ENCODE data around the gene CRAT. TPM values are rescaled to one million over a fixed set of nuclear protein-coding genes. Genes with fewer than 3 reads are reported as not detected.
"Not testable (repeated sequence)": the region's sequence is repeated elsewhere in the genome, so short reads cannot be mapped to it uniquely, and the experiment has no call there.

Gene CRAT
- total RNA-seq, 1 experiment from 2014 or later: 20.3 TPM

DNA sequence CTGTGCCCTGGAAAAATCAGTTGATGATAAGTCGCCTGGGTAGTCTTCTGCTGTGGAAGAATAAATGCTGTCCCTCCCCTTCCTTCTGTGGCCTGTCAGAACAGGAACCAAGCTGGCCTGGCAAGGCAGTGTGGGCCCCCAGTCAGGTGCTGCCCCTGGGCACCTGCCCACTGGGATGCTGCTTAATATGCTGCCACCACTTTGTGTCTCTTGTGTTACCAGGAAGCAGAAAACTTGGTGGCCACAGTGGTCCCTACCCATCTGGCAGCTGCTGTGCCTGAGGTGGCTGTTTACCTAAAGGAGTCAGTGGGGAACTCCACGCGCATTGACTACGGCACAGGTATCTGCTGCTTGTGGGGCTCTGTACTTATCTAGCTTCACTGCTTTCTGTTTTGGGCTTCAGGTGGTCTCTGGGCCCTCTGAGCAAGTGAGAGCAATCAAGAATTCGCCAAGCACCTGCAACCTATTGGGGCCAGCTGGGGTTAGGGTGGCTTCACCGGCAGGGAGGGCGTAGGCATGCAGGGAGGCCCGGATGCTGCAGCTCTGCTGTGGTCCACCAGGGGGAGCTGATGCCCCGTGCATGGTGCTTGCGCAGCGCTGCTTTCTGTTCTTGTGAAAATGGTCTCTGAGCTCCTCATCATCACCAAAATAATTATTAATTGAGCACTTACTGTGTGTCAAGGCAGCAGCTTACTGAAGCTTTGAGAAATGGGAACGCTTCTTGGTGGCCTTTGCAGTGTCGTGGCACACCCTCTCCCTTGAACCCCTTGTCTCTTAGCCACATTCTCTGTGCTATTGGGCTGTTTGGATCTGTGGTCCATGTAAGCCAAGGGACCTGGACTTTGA, 20.9 kb upstream of the CRAT start:
- H3K27me3 ChIP-seq (replicated peaks): no peaks in the 10 kb centered on the region
- no peak overlapping the region for H3K27ac ChIP-seq
- no peaks in the 10 kb centered on the region for H3K9me3 ChIP-seq (replicated peaks)
- H3K36me3 ChIP-seq: peaks cover 56% of the 10 kb centered on the region
- H3K4me3 ChIP-seq: no peak overlapping the region
- peak; percentile 54 to 65 for DNase-seq (ENCODE audit: low read depth in 1 of 2, low spot score in 2 of 2)
- 0 out of 2 replicates have a peak, but pooled peaks cover 4% of the 10 kb centered on the region for H3K4me1 ChIP-seq (replicated peaks)

GRCh38 chr9:129130791-129131190, 20.2 kb upstream of the CRAT start:
- H3K4me1 ChIP-seq (replicated peaks): peaks cover 5% of the 10 kb centered on the region
- no peak overlapping the region for H3K4me3 ChIP-seq
- DNase-seq (ENCODE audit: low read depth in 1 of 2, low spot score in 2 of 2): no peak
- no peaks in the 10 kb centered on the region for H3K27me3 ChIP-seq (replicated peaks)
- no peaks in the 10 kb centered on the region for H3K9me3 ChIP-seq (replicated peaks)
- H3K27ac ChIP-seq: no peak overlapping the region
- peaks cover 51% of the 10 kb centered on the region for H3K36me3 ChIP-seq

DNA sequence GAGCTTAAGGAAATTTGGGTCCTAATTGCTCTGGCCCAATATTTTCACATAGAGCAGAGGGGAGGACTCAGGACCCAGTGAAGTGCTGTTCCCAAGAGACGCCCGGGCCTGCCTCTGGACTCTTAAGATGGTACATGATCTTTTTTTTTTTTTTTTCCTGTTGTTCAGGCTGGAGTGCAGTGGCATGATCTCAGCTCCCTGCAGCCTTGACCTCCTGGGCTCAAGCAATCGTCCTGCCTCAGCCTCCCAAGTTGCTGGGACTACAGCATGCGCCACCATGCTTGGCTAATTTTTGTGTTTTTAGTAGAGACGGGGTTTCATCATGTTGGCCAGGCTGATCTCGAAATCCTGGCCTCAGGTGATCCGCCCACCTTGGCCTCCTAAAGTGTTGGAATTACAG, 19.7 kb upstream of the CRAT start:
- H3K27me3 ChIP-seq (replicated peaks); H3K4me3 ChIP-seq; H3K27ac ChIP-seq; H3K9me3 ChIP-seq (replicated peaks); DNase-seq (ENCODE audit: low read depth in 1 of 2, low spot score in 2 of 2): not testable (repeated sequence)
- peaks cover 10% of the 10 kb centered on the region for H3K4me1 ChIP-seq (replicated peaks)
- peaks cover 47% of the 10 kb centered on the region for H3K36me3 ChIP-seq

GRCh38 chr9:129128689-129129088, 18.1 kb upstream of the CRAT start:
- Histone ChIP-seq H3K27me3 (replicated peaks) (no peaks in the 10 kb centered on the region), H3K36me3 (peaks cover 49% of the 10 kb centered on the region), H3K4me3 (no peak overlapping the region), H3K4me1 (replicated peaks) (peaks cover 15% of the 10 kb centered on the region), H3K9me3 (replicated peaks) (no peaks in the 10 kb centered on the region), H3K27ac (no peak overlapping the region)
- no peak for DNase-seq (ENCODE audit: low read depth in 1 of 2, low spot score in 2 of 2)

GRCh38 chr9:129126749-129127618, 16.4 kb upstream of the CRAT start:
- Histone ChIP-seq H3K4me3 (no peak overlapping the region), H3K4me1 (replicated peaks) (peaks cover 15% of the 10 kb centered on the region), H3K27me3 (replicated peaks) (no peaks in the 10 kb centered on the region), H3K27ac (no peak overlapping the region), H3K36me3 (peaks cover 48% of the 10 kb centered on the region), H3K9me3 (replicated peaks) (no peaks in the 10 kb centered on the region)
- no peak for DNase-seq (ENCODE audit: low read depth in 1 of 2, low spot score in 2 of 2)

DNA sequence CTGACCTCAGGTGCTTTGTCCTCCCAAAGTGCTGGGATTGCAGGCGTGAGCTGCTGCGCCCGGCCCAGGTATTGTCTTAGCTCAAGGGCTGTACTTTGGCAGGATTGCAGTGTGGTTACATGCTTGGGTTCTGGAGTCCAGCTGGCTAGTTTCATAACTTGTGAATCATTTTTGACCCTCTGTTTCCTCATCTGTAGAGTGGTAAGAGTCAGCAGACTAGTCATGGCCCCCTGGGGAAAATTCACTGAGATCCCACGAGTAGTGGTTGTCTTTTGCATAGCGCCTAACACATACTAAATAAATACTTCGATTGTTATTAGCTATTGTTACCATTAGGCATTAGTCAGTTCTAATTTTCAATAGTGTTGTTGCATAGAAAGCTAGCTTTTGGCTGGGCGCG, 14.9 kb upstream of the CRAT start:
- Histone ChIP-seq H3K9me3 (replicated peaks) (no peaks in the 10 kb centered on the region), H3K27me3 (replicated peaks) (no peaks in the 10 kb centered on the region), H3K4me1 (replicated peaks) (peaks cover 11% of the 10 kb centered on the region), H3K4me3 (no peak overlapping the region), H3K36me3 (peaks cover 44% of the 10 kb centered on the region), H3K27ac (no peak overlapping the region; the same call in 1 of the 2 replicates)
- DNase-seq (ENCODE audit: low read depth in 1 of 2, low spot score in 2 of 2): peak in 1 of 2 experiments; percentile 31

- peaks cover 11% of the 10 kb centered on the region for H3K4me1 ChIP-seq (replicated peaks)
- no peaks in the 10 kb centered on the region for H3K9me3 ChIP-seq (replicated peaks)
- H3K36me3 ChIP-seq: peaks cover 43% of the 10 kb centered on the region
- DNase-seq (ENCODE audit: low read depth in 1 of 2, low spot score in 2 of 2): no peak
- no peak overlapping the region for H3K4me3 ChIP-seq
- no peaks in the 10 kb centered on the region for H3K27me3 ChIP-seq (replicated peaks)
- no peak overlapping the region for H3K27ac ChIP-seq
These were observed 14.0 kb upstream of the CRAT start for GRCh38 chr9:129124506-129125069.

DNA sequence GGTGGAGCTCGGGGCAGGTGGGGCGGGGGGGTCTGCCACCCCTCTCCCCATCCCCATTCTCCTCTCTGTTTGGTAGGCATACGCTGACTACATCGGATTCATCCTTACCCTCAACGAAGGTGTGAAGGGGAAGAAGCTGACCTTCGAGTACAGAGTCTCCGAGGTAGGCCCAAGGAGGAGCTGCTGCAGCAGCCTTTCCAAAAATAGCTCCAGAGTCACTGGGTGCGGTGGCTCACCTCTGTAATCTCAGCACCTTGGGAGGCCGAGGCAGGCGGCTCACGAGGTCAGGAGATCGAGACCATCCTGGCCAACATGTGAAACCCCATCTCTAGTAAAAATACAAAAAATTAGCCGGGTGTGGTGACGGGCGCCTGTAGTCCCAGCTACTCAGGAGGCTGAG, 12.4 kb upstream of the CRAT start:
- H3K4me3 ChIP-seq; H3K9me3 ChIP-seq (replicated peaks); H3K27me3 ChIP-seq (replicated peaks); H3K27ac ChIP-seq; DNase-seq (ENCODE audit: low read depth in 1 of 2, low spot score in 2 of 2): not testable (repeated sequence)
- Histone ChIP-seq H3K4me1 (replicated peaks) (peaks cover 22% of the 10 kb centered on the region), H3K36me3 (peaks cover 43% of the 10 kb centered on the region)

DNA sequence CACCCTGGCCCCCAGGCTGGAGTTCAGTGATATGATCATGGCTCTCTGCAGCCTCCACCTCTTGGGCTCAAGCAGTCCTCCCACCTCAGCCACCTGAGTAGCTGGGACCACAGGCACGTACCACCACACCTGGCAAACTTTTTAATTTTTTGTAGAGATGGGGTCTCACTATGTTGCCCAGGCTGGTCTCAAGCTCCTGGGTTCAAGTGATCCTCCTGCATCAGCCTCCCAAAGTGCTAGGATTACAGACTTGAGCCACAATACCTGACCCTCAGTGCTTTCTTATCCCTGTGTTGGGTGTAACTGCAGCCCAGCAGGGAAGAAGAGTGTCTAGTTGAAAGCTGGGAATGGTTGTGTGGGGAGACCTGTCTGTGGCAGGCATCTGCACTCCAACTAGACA, 11.5 kb upstream of the CRAT start:
- Histone ChIP-seq H3K27ac (no peak overlapping the region), H3K9me3 (replicated peaks) (no peaks in the 10 kb centered on the region), H3K27me3 (replicated peaks) (no peaks in the 10 kb centered on the region), H3K4me1 (replicated peaks) (peaks cover 22% of the 10 kb centered on the region), H3K36me3 (peaks cover 34% of the 10 kb centered on the region), H3K4me3 (no peak overlapping the region)
- DNase-seq (ENCODE audit: low read depth in 1 of 2, low spot score in 2 of 2): no peak

DNA sequence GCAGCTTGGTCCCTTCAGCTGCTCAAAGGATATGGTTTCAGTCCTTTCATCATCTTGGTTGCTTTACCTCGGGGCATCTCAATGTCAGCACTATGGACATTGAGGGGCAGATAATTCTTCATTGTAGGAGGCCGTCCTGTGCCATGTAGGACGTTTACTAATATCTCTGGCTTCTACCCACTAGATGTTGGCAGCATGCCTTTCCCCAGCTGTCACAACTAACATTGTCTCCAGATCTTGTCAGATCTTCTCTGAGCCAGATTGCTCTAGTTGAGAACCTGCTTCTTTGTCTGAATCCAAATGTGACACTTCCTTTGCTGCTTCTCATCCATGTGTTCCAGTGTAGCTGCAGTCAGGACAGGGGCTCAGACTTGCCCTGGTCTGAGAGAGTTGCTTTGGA, 10.9 kb upstream of the CRAT start:
- Histone ChIP-seq H3K4me3 (no peak overlapping the region), H3K27me3 (replicated peaks) (no peaks in the 10 kb centered on the region), H3K9me3 (replicated peaks) (no peaks in the 10 kb centered on the region), H3K27ac (no peak overlapping the region), H3K36me3 (peaks cover 34% of the 10 kb centered on the region), H3K4me1 (replicated peaks) (peaks cover 22% of the 10 kb centered on the region)
- DNase-seq (ENCODE audit: low read depth in 1 of 2, low spot score in 2 of 2): no peak

DNA sequence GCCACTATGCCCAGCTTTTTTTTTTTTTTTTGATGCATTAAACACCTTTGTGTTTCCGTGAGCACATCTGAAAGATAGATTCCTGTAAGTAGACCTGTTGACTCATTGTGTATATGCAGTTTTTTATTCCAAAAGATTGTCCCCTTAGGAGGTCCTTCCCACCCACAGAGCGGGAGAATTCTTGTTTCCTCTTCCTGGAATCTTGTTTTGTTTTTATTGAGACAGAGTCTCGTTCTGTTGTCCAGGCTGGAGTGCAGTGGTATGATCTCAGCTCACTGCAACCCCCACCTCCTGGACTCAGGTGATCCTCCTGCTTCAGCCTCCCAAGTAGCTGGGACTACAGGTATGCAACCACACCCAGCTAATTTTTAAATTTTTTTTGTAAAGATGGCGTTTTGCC, 8.2 kb upstream of the CRAT start:
- H3K27me3 ChIP-seq (replicated peaks): no peaks in the 10 kb centered on the region
- H3K4me3 ChIP-seq: no peak overlapping the region
- no peaks in the 10 kb centered on the region for H3K9me3 ChIP-seq (replicated peaks)
- DNase-seq (ENCODE audit: low read depth in 1 of 2, low spot score in 2 of 2): peak in 1 of 2 experiments; percentile 59
- no peak overlapping the region; the same call in 1 of the 2 replicates for H3K27ac ChIP-seq
- peaks cover 24% of the 10 kb centered on the region for H3K36me3 ChIP-seq
- peaks cover 11% of the 10 kb centered on the region for H3K4me1 ChIP-seq (replicated peaks)

- Histone ChIP-seq H3K9me3 (replicated peaks) (no peaks in the 10 kb centered on the region), H3K36me3 (peaks cover 12% of the 10 kb centered on the region), H3K27ac (no peak overlapping the region), H3K4me1 (replicated peaks) (peaks cover 23% of the 10 kb centered on the region), H3K27me3 (replicated peaks) (no peaks in the 10 kb centered on the region), H3K4me3 (no peak overlapping the region)
- DNase-seq (ENCODE audit: low read depth in 1 of 2, low spot score in 2 of 2): no peak
These were observed 3.2 kb upstream of the CRAT start for GRCh38 chr9:129113645-129114304.

DNA sequence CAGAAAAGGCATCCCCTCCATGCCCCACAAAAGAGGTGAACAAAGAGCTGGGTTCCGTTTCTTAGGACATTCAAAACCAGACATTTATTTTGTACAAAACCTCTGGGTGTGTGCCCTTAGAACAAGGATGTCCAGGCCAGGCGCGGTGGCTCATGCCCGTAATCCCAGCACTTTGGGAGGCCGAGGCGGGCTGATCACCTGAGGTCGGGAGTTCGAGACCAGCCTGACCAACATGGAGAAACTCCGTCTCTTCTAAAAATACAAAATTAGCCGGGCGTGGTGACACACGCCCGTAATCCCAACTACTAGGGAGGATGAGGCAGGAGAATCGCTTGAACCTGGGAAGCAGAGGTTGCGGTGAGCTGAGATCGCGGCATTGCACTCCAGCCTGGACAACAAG, 1.9 kb upstream of the CRAT start:
- H3K27ac ChIP-seq; H3K27me3 ChIP-seq (replicated peaks); DNase-seq (ENCODE audit: low read depth in 1 of 2, low spot score in 2 of 2); H3K9me3 ChIP-seq (replicated peaks): not testable (repeated sequence)
- Histone ChIP-seq H3K4me3 (peak overlapping the region; percentile 76), H3K4me1 (replicated peaks) (peaks cover 16% of the 10 kb centered on the region), H3K36me3 (peaks cover 15% of the 10 kb centered on the region)
